GM18517 (cell line): ENCODE measurements around the gene ORC2.
"Not testable (repeated sequence)": the region's sequence is repeated elsewhere in the genome, so short reads cannot be mapped to it uniquely, and the experiment has no call there.

Source experiments
- ATAC-seq: cut with Tn5 transposase; IDR thresholded peaks from one replicate; pipeline ENCODE4 v1.9.1; 2021; ENCODE audit warnings: mild to moderate bottlenecking, moderate library complexity; ENCODE audit not compliant: unreplicated experiment

Gene ORC2

GRCh38 chr2:200939832-200940231, 23.6 kb downstream of the ORC2 start:
- no peak for ATAC-seq

- ATAC-seq: no peak
Observed at GRCh38 chr2:200930947-200931626, 32.4 kb downstream of the ORC2 start.

- no peak for ATAC-seq
Observed at GRCh38 chr2:200929334-200930249, 33.9 kb downstream of the ORC2 start.

GRCh38 chr2:200922439-200922838, 41.0 kb downstream of the ORC2 start:
- ATAC-seq: no peak

GRCh38 chr2:200913654-200914053, 49.8 kb downstream of the ORC2 start:
- ATAC-seq: no peak

- no peak for ATAC-seq
Observed at GRCh38 chr2:200909958-200910357, 53.5 kb downstream of the ORC2 start.

GRCh38 chr2:200905618-200906296, 57.7 kb downstream of the ORC2 start:
- ATAC-seq: no peak

GRCh38 chr2:200901459-200902072, 61.9 kb downstream of the ORC2 start:
- ATAC-seq: peak; percentile 95

GRCh38 chr2:200899482-200899881, 64.0 kb downstream of the ORC2 start:
- ATAC-seq: no peak

- peak; percentile 85 for ATAC-seq
Observed at GRCh38 chr2:200888704-200889625, 74.5 kb downstream of the ORC2 start, which contains the start of the genes NIF3L1 and PPIL3. Gene NIF3L1 (plus strand): TSS chr2:200889371. CDS start chr2:200891944, 2,573 bp downstream. Gene PPIL3 (minus strand): TSS chr2:200889077. CDS start chr2:200887615, 1,462 bp downstream.

GRCh38 chr2:200881715-200882249, 81.7 kb downstream of the ORC2 start:
- ATAC-seq: not testable (repeated sequence)

- ATAC-seq: no peak
Observed at GRCh38 chr2:200878289-200878880, 85.1 kb downstream of the ORC2 start.

- no peak for ATAC-seq
Observed at GRCh38 chr2:200877443-200877842, 86.0 kb downstream of the ORC2 start.

- no peak for ATAC-seq
Observed at GRCh38 chr2:200873560-200873959, 89.9 kb downstream of the ORC2 start.

GRCh38 chr2:200871151-200871550, 92.3 kb downstream of the ORC2 start:
- no peak for ATAC-seq

- no peak for ATAC-seq
Observed at GRCh38 chr2:200869014-200869413, 94.4 kb downstream of the ORC2 start.

- peak; percentile 80 for ATAC-seq
Observed at GRCh38 chr2:200864176-200865034, 99.1 kb downstream of the ORC2 start, which contains the start of gene CLK1. Gene CLK1 (minus strand): TSS chr2:200864658. CDS start chr2:200861862, 2,796 bp downstream.

- peak; percentile 1 for ATAC-seq
Observed at GRCh38 chr2:200863782-200864175, 99.7 kb downstream of the ORC2 start.
